Superior temporal gyrus (tissue), 1 donor: Measurements from ENCODE around the gene ANKRD12.
A peak's percentile ranks its signal among the peaks of the same experiment; 100 is the strongest.

Experiments
- DNase-seq: peaks from one replicate; pipeline ENCODE4 v3.0.0-alpha.2; 2016; ENCODE audit errors: extremely low spot score

ANKRD12 gene

GRCh38 chr18:9290156-9290555 lies 153.6 kb downstream of the ANKRD12 start:
- no peak for DNase-seq

GRCh38 chr18:9292047-9292446 lies 155.5 kb downstream of the ANKRD12 start:
- DNase-seq, result no peak

GRCh38 chr18:9293948-9294347 lies 157.4 kb downstream of the ANKRD12 start:
- DNase-seq, result no peak

- no peak for DNase-seq
Measured at GRCh38 chr18:9296233-9297006, 159.8 kb downstream of the ANKRD12 start.

GRCh38 chr18:9297007-9297393 lies 160.4 kb downstream of the ANKRD12 start:
- DNase-seq, result no peak

- no peak for DNase-seq
Measured at GRCh38 chr18:9304388-9305070, 167.9 kb downstream of the ANKRD12 start.

- no peak for DNase-seq
Measured at GRCh38 chr18:9319333-9319732, 182.8 kb downstream of the ANKRD12 start.

GRCh38 chr18:9321017-9321452 lies 184.5 kb downstream of the ANKRD12 start:
- no peak for DNase-seq

- no peak for DNase-seq
Measured at GRCh38 chr18:9321736-9322135, 185.2 kb downstream of the ANKRD12 start.

- no peak for DNase-seq
Measured at GRCh38 chr18:9322744-9323143, 186.2 kb downstream of the ANKRD12 start.

- DNase-seq, result no peak
Measured at GRCh38 chr18:9323750-9324445, 187.3 kb downstream of the ANKRD12 start.

- no peak for DNase-seq
Measured at GRCh38 chr18:9325716-9326115, 189.1 kb downstream of the ANKRD12 start.

- no peak for DNase-seq
Measured at GRCh38 chr18:9328776-9329175, 192.2 kb downstream of the ANKRD12 start.

GRCh38 chr18:9329471-9329870 lies 192.9 kb downstream of the ANKRD12 start:
- DNase-seq, result no peak

GRCh38 chr18:9330419-9330818 lies 193.8 kb downstream of the ANKRD12 start:
- no peak for DNase-seq

- peak; percentile 75 for DNase-seq
Measured at GRCh38 chr18:9333441-9334328, 197.1 kb downstream of the ANKRD12 start.

- DNase-seq, result peak; percentile 80
Measured at GRCh38 chr18:9334329-9334972, 197.9 kb downstream of the ANKRD12 start, which contains the start of gene TWSG1. TSS of gene TWSG1 (plus strand) at chr18:9334773. CDS start at chr18:9337230, 2,457 bp downstream.

- peak; percentile 46 for DNase-seq
Measured at GRCh38 chr18:9334973-9335696, 198.6 kb downstream of the ANKRD12 start.
